ENCODE results near the gene SECTM1. TPM values are rescaled to one million over a fixed set of nuclear protein-coding genes. Genes with fewer than 3 reads are reported as not detected.

The SECTM1 gene
- total RNA-seq, 1 donor from 2014 or later, result 5.5 TPM

DNA sequence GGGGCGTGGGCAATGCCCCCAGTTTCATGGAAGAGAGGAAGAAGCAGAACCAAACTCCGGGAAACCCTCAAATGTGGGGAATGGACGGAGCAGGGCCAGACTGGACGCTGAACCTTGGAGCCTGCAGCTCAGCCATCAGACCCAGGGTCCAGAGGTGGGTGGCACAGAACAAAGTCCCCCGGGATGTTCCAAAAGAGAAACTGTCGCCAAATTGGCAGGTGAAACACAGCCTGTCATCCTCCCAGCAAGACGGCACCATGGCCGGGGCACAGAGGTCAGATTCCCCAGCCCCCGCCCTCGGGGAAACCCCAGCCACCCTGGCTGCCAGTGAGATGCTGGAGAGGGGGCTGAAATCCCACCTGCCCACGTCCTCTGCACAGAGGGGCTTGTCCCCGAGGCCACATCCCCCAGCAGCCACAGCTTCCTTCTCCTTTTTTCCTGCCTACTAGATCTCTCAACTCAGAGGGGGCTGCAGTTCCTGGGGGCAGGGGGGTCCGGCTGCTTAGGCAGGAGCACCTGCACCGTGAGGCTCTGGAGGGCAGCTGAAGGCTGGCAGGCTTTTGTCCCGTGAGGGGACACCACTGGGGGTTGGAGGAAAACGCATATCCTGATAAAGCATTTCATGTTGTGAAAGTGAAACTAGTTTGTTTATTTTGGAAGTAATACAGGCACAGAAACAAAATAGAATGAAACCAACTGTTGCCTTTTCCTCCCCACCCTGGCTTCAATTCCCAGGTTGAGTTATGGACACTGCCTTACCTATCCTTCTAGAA lies 1.2 kb upstream of the SECTM1 start:
- intact Hi-C loops (cut with micrococcal nuclease), result no loop called here
- ATAC-seq, result no peak
- no peak for DNase-seq

- no peak for DNase-seq
- no peak for ATAC-seq
- intact Hi-C loops (cut with micrococcal nuclease), result no loop called here
Observed at GRCh38 chr17:82334204-82334621, 647 bp upstream of the SECTM1 start.

GRCh38 chr17:82332669-82333278 lies 792 bp downstream of the SECTM1 start:
- peak; percentile 51 for ATAC-seq
- intact Hi-C loops (cut with micrococcal nuclease), result no loop called here
- DNase-seq, result peak; percentile 65

- intact Hi-C loops (cut with micrococcal nuclease), result no loop called here
- ATAC-seq, result no peak
Observed at GRCh38 chr17:82331345-82331939, 2.1 kb downstream of the SECTM1 start.

GRCh38 chr17:82330322-82331239 lies 3.0 kb downstream of the SECTM1 start:
- intact Hi-C loops (cut with micrococcal nuclease), result no loop called here
- ATAC-seq (no peak), DNase-seq (peak; percentile 52)

More at GRCh38 chr17:82331345-82331939, 2.1 kb downstream of the SECTM1 start:
- no peak for DNase-seq

DNA sequence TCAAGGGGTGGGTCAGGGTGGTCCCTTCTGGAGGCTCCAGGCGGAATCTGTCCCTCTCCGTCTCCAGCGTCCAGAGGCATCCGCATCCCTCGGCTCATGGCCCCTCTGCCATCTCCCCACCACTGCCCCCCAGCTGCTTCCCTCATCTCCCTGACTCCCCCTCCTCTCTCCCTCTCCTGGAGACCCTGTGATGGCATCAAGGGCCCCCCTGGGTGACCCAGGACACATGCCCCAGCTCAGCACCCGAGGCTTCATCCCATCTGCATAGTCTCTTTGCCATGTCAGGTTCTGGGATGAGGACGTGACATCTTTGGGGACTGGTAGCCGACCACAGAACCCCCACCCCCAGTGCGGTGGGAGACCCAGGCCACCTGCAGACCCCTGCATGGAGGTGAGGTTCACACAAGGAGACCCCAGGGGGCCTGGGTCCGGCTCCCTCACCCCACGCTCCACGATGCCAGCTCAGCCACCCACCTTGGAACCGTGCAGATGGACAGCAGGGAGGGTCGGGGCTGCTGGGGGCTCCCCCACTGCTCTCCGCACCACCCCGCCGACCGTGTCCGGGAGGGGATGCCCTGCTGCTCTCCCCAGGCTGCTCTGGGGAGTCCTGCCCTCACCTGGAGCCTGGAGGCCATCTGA lies 3.8 kb downstream of the SECTM1 start:
- DNase-seq, result no peak
- no peak for ATAC-seq
- intact Hi-C loops (cut with micrococcal nuclease), result no loop called here

- no peak for ATAC-seq
- intact Hi-C loops (cut with micrococcal nuclease), result no loop called here
- DNase-seq, result no peak
Observed at GRCh38 chr17:82328994-82329507, 4.5 kb downstream of the SECTM1 start.

DNA sequence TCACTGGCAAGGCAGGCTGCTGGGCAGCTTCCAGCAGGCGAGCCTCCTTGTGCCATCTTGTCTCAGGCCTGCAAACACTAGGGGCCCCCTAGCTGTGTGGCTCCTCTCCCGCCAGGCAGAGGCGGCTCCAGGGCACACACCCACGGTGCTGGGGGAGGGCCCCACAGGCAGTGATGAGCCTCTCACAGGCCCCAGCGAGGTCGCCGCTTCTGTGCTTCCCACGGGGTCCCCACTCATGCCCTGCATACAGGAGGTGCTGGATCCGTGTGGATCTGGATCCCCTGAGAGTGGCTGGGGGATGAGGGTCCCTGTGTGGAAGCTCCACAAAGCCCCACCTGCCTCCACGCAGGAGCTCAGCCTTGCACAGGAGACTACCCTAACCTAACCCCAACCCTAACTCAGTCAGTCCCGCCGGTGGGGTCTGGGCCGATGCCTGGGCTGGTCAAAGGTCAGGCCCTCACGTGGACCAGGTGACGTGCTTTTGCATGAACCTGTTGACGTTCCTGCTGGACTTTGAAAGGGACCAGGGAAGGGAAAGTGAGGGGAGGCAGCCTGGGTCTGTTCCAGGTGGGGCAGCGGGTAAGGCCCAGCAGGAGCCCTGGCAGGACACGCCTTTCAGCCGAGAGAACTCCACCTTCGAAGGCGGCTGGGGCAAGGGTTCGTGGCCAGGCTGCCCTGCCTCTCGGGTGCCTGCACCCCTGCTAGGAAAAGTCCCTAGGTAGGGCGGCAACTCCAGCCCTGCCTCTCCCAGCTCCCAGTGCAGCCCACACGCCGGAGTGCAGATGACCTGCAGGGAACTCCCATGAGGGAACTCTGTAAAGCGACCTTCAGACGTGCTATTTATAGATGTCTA lies 5.2 kb downstream of the SECTM1 start:
- DNase-seq (no peak), ATAC-seq (no peak)
- intact Hi-C loops (cut with micrococcal nuclease), result no loop called here

- ATAC-seq, result no peak
- no peak for DNase-seq
- intact Hi-C loops (cut with micrococcal nuclease), result no loop called here
Observed at GRCh38 chr17:82327757-82328140, 5.8 kb downstream of the SECTM1 start.

DNA sequence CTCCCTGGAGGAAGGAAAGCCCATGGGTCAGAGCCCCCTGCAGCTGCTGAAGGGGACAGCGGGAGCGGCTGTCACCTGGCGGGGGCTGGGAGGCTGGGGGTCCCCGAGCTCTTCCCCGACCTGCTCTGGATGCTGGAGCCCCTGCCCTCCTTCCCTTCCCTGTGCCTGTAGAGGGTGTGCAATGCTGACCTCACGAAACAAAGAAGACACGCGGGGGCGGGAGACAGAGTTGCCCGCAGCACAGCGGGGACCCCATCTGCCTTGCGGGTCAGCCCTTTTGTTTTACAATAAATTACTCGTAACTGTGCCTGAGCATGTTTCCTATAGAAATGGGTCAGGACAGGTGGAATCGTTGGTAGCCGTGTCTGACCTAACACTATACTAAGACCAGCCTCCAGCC lies 6.3 kb downstream of the SECTM1 start:
- intact Hi-C loops (cut with micrococcal nuclease), result no loop called here
- ATAC-seq, result no peak

DNA sequence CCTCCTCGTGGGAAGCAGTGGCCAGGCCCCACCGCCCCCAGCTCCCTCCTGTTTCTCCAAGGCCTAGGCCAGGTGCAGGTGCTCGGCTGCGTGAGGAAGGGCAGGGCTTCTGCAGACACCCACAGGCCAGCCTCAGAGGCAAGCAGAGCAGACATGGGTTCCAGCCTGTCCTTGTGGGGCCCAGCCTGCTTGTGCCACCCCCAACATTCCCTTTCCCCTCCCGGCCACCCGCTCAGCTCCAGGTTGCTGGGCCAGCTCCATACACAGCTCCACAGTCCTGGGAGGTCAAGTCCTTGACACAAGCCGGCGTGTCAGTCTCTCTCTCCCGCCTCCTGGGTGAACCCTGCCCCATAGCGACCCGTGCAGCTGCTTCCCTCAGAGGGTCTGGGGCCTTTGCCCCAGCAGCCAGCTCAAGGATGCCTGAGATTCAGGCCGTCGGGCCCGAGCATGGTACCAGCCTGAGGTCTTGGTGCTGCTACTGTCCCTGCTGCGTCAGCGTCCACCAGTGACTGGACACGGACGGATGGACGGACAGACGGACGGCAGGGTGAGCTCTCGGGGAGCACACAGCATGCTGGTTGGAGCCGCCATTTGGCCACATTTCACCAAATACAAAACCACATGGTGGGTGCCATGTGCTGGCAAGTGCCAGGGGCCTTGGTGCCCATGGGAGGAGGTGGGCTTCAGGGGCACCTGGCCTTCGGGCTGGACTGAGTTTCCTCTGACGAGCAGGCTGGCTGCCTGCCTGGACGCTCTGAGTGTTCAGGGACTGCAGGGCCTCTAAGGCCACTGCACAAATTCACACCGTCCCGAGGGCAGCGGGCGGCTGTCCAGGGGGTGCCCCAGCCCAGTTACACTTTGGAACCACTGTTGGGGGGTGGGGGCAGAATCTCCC lies 8.0 kb downstream of the SECTM1 start:
- DNase-seq (no peak), ATAC-seq (no peak)
- intact Hi-C loops (cut with micrococcal nuclease), result no loop called here

More for the DNA sequence above, 6.3 kb downstream of the SECTM1 start:
- DNase-seq, result no peak

GRCh38 chr17:82324566-82325285 lies 8.8 kb downstream of the SECTM1 start:
- intact Hi-C loops (cut with micrococcal nuclease), result no loop called here
- no peak for ATAC-seq

GRCh38 chr17:82323514-82324234 lies 9.9 kb downstream of the SECTM1 start:
- DNase-seq (no peak), ATAC-seq (no peak)
- intact Hi-C loops (cut with micrococcal nuclease), result no loop called here

More at GRCh38 chr17:82324566-82325285, 8.8 kb downstream of the SECTM1 start:
- no peak for DNase-seq

- ATAC-seq (no peak), DNase-seq (no peak)
- intact Hi-C loops (cut with micrococcal nuclease), result no loop called here
Observed at GRCh38 chr17:82322526-82323453, 10.8 kb downstream of the SECTM1 start.

Data from left ventricle myocardium superior (tissue), 1 donor.